Fibroblast of villous mesenchyme (primary cell): ENCODE data around the gene UPB1. TPM values are rescaled to one million over a fixed set of nuclear protein-coding genes. Genes with fewer than 3 reads are reported as not detected.

Experiments
- DNase-seq: peaks from one replicate; pipeline ENCODE4 v3.0.0-alpha.2; 2010; ENCODE audit warnings: low read depth
- H3K4me3 ChIP-seq: 2 replicates; pipeline ENCODE4 v1.5.1; 2011; ENCODE audit warnings: low read depth, mild to moderate bottlenecking, low read length
- CTCF ChIP-seq: IDR thresholded peaks from 2 replicates; pipeline ENCODE4 v1.5.1; 2012; ENCODE audit warnings: low read depth, mild to moderate bottlenecking, low read length; ENCODE audit not compliant: insufficient read depth
- total RNA-seq: library from RNA; depleted of rRNA; stranded (reverse); fragments of >200 nt; gene quantifications from 2 replicates; pipeline ENCODE4 v1.2.3, GENCODE V29; 2012

Gene UPB1
- total RNA-seq, 1 donor, result under 0.01 TPM

- H3K4me3 ChIP-seq, result no peak overlapping the region
- TF ChIP-seq CTCF, result no peak
- DNase-seq, result no peak
Measured at GRCh38 chr22:24455039-24455438, 40.1 kb upstream of the UPB1 start.

- TF ChIP-seq CTCF, result no peak
- no peak for DNase-seq
- H3K4me3 ChIP-seq, result no peak overlapping the region
Measured at GRCh38 chr22:24455751-24456426, 39.2 kb upstream of the UPB1 start.

DNA sequence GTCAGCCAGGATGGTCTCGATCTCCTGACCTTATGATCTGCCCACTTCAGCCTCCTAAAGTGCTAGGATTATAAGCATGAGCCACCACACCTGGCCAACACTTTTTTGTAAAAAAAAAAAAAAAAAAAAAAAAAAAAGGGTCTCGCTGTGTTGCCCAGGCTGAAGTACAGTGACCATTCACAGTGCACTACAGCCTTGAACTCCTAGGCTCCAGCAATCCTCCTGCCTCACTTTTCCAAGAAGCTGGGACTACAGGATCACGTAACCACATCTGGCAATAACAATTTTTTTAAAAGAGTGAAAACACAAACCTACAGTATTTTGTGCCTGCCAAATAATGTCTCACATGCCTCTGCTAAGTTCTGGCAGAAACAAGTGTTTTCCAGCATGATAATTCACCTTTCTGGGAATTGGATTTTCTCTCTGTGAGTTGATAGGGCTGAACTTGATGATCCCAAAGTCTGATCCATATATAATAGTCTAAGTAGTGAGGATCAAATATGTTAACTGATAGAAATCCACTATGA lies 37.2 kb upstream of the UPB1 start:
- DNase-seq, result no peak

DNA sequence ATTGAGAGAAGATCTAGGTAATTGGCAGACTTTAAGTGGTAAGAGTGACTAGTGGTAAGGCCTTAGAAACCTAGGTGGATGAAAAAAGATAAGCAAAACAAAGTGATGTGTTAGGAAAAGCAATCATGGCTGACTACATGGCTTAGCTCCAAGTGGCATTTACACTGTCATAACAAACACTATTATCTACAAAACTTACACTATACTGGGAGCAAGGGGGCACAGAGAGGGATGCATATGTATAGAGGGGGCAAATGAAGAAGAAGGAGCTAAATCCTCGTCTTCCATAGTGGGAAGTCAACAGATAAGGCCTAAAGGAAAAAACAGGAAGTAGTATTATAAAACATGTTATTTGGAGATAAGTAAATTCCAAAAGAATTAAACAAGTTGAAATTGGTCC lies 35.2 kb upstream of the UPB1 start:
- H3K4me3 ChIP-seq, result no peak overlapping the region
- no peak for TF ChIP-seq CTCF
- no peak for DNase-seq

More for the DNA sequence above, 37.2 kb upstream of the UPB1 start:
- TF ChIP-seq CTCF, result no peak
- no peak overlapping the region for H3K4me3 ChIP-seq

- TF ChIP-seq CTCF, result no peak
- peak; percentile 31 for DNase-seq
Measured at GRCh38 chr22:24460418-24461089, 34.6 kb upstream of the UPB1 start.

DNA sequence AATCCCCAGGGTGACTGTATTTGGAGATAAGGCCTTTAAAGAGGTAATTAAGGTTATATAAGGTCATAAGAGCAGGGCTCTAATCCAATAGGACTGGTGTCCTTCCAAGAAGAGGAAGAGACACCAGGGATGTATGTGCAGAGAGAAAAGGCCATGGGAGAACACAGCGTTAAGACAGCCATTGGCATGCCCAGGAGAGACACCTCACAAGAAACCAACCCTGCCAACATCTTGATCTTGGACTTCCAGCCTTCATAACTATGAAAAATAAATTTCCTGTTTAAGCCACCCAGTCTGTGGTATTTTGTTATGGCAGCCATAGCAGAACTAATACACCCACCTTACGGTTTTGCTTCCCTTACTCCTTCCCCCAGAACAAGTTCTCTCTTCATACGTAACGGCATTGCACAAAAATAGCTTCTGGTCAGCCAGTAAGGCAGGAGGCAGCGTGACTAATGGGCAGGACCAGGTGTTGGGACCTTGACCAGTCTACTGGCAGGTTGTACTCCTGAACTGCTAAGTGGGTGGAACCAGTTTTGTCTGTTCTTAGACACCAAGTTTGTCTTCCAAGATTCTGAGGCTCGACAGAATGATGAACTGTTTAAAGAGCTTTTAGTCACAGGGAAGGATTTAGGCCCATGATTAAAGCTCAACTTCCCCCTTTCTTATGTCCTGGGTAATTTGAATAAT lies 31.9 kb upstream of the UPB1 start:
- TF ChIP-seq CTCF, result no peak
- DNase-seq, result no peak
- H3K4me3 ChIP-seq, result no peak overlapping the region

More at GRCh38 chr22:24460418-24461089, 34.6 kb upstream of the UPB1 start:
- no peak overlapping the region for H3K4me3 ChIP-seq
